ENCODE measurements around the gene DLEC1. TPM values are rescaled to one million over a fixed set of nuclear protein-coding genes. Genes with fewer than 3 reads are reported as not detected.

Gene DLEC1
- polyA plus RNA-seq, 1 experiment = 0.04 TPM

DNA sequence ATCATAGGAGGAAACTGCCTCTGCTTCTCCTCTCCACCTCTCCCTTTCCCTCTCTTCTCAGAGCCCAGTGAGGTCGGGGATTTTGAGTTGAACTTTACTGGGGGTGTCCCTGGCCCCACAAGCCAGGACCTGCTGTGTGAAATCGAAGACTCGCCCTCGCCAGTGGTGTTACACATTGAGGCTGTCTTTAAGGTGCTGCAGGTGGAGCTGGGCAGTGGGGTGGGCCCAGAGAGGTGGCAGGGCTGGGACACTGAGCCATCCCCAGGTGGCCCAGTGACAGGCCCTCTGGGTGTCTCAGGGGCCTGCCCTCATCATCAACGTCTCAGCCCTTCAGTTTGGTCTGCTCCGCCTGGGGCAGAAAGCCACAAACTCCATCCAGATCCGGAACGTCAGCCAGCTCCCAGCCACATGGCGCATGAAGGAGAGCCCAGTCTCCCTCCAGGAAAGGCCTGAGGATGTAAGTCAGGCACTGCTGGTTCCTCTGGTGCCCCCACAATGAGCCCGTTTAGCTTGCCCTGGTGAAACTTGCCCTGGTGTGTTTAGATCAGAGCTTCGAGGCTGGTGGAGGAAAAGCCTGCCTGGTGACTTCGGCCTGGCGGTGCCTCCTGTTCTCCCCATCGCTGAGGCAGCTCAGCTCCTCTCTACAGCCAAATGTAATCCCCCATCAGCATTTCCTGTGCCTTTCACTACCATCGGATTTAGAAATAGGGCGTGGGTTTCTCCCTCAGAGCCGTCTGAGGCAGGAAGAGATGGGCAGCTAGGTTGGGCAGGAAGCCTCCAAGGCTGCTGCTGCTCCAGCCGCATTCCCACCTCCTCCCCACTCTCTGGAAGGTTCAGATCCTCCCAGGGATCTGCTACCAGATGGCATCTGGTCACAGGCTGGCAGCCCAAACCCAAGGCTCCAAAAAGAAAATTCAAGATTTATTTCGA, 58.7 kb downstream of the DLEC1 start:
- H3K27ac ChIP-seq (ENCODE audit: low read depth, low read length) = no peak overlapping the region
- H3K27me3 ChIP-seq (ENCODE audit: control insufficient read depth, insufficient read depth, low read length) = peaks cover 28% of the 10 kb centered on the region
- no peak overlapping the region for H3K4me3 ChIP-seq (ENCODE audit: low read depth, low read length)
- H3K9me3 ChIP-seq (ENCODE audit: control insufficient read depth, insufficient read depth, low read length) = no peaks in the 10 kb centered on the region
- DNase-seq (ENCODE audit: low read depth, low spot score) = no peak
- POLR2A ChIA-PET = no interaction called here
- TF ChIP-seq, protein P1, sequence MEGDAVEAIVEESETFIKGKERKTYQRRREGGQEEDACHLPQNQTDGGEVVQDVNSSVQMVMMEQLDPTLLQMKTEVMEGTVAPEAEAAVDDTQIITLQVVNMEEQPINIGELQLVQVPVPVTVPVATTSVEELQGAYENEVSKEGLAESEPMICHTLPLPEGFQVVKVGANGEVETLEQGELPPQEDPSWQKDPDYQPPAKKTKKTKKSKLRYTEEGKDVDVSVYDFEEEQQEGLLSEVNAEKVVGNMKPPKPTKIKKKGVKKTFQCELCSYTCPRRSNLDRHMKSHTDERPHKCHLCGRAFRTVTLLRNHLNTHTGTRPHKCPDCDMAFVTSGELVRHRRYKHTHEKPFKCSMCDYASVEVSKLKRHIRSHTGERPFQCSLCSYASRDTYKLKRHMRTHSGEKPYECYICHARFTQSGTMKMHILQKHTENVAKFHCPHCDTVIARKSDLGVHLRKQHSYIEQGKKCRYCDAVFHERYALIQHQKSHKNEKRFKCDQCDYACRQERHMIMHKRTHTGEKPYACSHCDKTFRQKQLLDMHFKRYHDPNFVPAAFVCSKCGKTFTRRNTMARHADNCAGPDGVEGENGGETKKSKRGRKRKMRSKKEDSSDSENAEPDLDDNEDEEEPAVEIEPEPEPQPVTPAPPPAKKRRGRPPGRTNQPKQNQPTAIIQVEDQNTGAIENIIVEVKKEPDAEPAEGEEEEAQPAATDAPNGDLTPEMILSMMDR (IDR thresholded peaks at IDR 0.05; ENCODE audit: low read depth, low read length) = no peak
- CTCF ChIA-PET = no interaction called here

DNA sequence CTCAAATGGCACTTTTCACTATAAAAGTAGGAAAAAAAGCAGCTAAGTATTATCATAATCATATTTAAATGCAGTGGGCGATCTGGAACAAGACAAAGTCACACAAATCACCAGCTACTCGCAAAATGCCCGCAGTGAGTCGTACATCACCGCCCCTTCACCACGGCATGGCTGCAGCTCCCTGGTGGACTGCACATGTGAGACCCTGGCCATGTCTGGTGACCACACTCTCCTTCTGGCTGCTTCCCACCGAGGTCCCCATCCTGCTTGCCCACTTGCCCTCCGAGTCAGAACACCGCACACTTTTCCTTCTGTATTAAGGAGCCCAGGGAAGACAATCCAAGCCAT, 59.3 kb downstream of the DLEC1 start:
- H3K27me3 ChIP-seq (ENCODE audit: control insufficient read depth, insufficient read depth, low read length) = peaks cover 24% of the 10 kb centered on the region
- ChIA-PET CTCF (no interaction called here), POLR2A (no interaction called here)
- TF ChIP-seq, protein P1 (IDR thresholded peaks at IDR 0.05; ENCODE audit: low read depth, low read length) = no peak
- no peak overlapping the region for H3K27ac ChIP-seq (ENCODE audit: low read depth, low read length)
- no peak overlapping the region for H3K4me3 ChIP-seq (ENCODE audit: low read depth, low read length)
- no peak for DNase-seq (ENCODE audit: low read depth, low spot score)
- H3K9me3 ChIP-seq (ENCODE audit: control insufficient read depth, insufficient read depth, low read length) = no peaks in the 10 kb centered on the region

DNA sequence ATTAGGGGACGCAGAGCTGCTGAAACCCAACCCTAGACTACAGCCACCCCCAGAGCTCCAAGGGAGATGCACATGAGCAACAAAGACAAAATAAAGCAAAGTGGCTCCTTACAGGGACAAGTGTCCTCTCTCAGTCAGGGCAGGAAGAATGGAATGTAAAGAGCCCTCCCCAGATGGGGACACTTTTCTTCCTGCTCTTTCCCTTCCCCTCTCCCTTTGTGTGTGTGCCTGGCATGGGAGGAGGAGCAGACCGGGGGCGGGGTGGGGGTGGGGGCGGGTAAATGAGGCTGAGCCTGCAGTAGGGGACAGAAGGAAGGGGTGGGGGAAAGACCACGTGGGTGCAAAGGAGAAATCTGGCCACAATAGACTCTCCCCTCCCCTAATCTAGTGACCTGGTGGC, 60.5 kb downstream of the DLEC1 start:
- no peak for DNase-seq (ENCODE audit: low read depth, low spot score)
- no peak overlapping the region for H3K27ac ChIP-seq (ENCODE audit: low read depth, low read length)
- ChIA-PET POLR2A (no interaction called here), CTCF (no interaction called here)
- peaks cover 14% of the 10 kb centered on the region for H3K27me3 ChIP-seq (ENCODE audit: control insufficient read depth, insufficient read depth, low read length)
- TF ChIP-seq, protein P1 (IDR thresholded peaks at IDR 0.05; ENCODE audit: low read depth, low read length) = no peak
- H3K4me3 ChIP-seq (ENCODE audit: low read depth, low read length) = no peak overlapping the region
- H3K9me3 ChIP-seq (ENCODE audit: control insufficient read depth, insufficient read depth, low read length) = no peaks in the 10 kb centered on the region

DNA sequence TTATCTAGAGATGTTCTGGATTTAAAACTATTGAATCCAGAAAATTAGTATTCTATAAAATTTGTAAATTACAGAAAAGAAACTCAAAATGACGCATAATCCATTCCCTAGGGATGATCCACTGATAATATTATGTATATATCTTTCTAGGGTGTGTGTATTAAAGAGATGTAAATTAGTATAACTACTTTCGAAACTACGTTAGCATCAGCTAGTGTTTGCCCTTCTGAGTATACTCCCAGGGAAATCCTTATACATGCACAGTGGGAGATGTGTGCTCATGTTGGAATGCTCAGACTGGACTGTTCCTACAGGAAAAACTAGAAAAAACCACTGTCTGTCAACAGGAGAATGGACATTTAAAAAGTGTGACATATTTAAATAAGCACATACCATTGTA, 61.5 kb downstream of the DLEC1 start:
- Histone ChIP-seq H3K27me3 (ENCODE audit: control insufficient read depth, insufficient read depth, low read length) (peaks cover 10% of the 10 kb centered on the region), H3K27ac (ENCODE audit: low read depth, low read length) (no peak overlapping the region), H3K4me3 (ENCODE audit: low read depth, low read length) (no peak overlapping the region), H3K9me3 (ENCODE audit: control insufficient read depth, insufficient read depth, low read length) (no peaks in the 10 kb centered on the region)
- ChIA-PET CTCF (no interaction called here), POLR2A (no interaction called here)
- no peak for DNase-seq (ENCODE audit: low read depth, low spot score)
- TF ChIP-seq, protein P1 (IDR thresholded peaks at IDR 0.05; ENCODE audit: low read depth, low read length) = no peak

DNA sequence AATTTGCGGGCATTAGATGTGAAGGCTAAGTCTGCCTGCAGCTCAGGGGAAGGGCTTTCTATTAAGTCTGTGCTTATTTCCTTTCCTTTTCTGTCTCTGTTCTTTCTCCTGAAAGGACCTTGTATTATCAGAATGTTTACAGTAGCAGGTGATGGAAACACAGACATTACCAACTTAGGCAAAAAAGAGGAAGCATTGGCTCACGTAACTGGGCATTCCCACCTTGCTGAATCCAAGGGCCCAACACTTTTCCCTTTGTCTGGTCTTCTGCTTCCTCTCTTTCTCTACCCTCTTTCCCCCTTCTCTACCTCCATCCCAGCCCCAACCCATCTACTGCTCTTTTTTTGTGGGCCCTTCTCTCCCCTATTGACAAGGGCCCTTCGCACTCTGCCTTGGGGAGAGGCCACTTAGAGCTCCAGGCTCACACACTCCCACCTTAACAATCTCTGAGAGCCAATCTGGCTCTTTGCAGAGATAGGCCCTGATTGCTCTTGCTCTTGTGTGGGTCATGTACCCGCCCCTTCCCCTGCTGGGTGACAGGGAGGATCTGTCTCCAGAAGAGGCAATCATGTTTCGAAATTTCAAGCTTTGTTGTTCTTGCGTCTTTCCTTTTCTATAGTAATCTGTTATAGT, 62.9 kb downstream of the DLEC1 start:
- Histone ChIP-seq H3K27me3 (ENCODE audit: control insufficient read depth, insufficient read depth, low read length) (peaks cover 10% of the 10 kb centered on the region), H3K9me3 (ENCODE audit: control insufficient read depth, insufficient read depth, low read length) (no peaks in the 10 kb centered on the region), H3K27ac (ENCODE audit: low read depth, low read length) (no peak overlapping the region), H3K4me3 (ENCODE audit: low read depth, low read length) (no peak overlapping the region)
- ChIA-PET POLR2A (no interaction called here), CTCF (no interaction called here)
- TF ChIP-seq, protein P1 (IDR thresholded peaks at IDR 0.05; ENCODE audit: low read depth, low read length) = no peak
- DNase-seq (ENCODE audit: low read depth, low spot score) = no peak
